ENCODE data around the gene VAV3.

DNA sequence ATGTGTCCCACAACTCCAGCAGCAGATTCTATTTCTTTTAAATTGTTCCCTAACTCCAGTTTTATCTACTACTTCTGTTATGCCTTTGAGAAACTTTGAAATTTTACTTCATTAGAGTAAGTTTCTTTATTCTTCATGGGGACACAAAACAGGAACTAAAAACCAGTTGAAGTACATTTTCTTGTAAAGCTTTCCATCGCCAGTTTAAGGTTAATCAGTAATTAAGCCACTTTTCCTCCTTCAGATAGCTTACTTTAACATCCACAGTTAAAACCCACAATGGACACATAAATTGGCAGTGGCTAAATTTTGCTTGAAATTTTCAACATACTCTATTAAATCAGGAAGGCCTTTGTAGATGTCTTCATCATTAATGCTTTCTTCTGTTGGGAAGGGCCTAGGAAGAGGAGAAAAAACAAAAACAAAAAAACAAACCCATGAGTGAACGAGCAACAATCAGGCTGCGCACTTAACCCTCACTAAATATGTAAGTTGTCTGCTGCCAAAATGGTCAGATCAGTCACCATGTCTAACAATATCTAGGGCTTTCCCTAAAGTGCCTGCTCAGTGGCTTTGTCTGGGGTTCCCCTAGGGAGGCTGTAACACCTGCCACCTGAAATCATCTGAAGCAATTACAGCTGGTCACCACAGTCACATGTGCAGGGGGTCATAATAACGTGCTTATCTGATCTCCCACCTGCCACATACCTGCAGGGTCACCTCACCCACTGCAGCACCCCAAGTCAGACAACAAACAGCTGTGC, 187.9 kb downstream of the VAV3 start:
- TF ChIP-seq SMAD1 (CRISPR knock-in tag; IDR thresholded peaks at IDR 0.05; ENCODE audit: borderline replicate concordance, low read depth), result no peak
- no peak for TF ChIP-seq CHD2 (IDR thresholded peaks at IDR 0.05; ENCODE audit: low read depth, low read length)
- no peak for TF ChIP-seq RERE (CRISPR knock-in tag; IDR thresholded peaks at IDR 0.05; ENCODE audit: low read depth)
- no peak for TF ChIP-seq HMG20B (CRISPR knock-in tag; conservative IDR thresholded peaks at IDR 0.05)
- no peak for TF ChIP-seq U2AF1 (optimal IDR thresholded peaks at IDR 0.05; ENCODE audit: low read depth, low read length)
- no peak for TF ChIP-seq MYC (CRISPR knock-in tag; IDR thresholded peaks at IDR 0.05; ENCODE audit: borderline replicate concordance)
- TF ChIP-seq MYPOP (CRISPR knock-in tag; IDR thresholded peaks at IDR 0.05), result no peak
- TF ChIP-seq JUND (CRISPR knock-in tag; IDR thresholded peaks at IDR 0.05), result no peak
